Cerebellar nuclear complex (tissue), 1 donor: ENCODE results near the gene ENDOD1.
A peak's percentile ranks its signal among the peaks of the same experiment; 100 is the strongest.
"Not testable (repeated sequence)": the region's sequence is repeated elsewhere in the genome, so short reads cannot be mapped to it uniquely, and the experiment has no call there.

Source experiments
- DNase-seq, 2 experiments: peaks; one replicate each; lab custom pipeline; 2025; lab: John Stamatoyannopoulos, UW

ENDOD1 gene, protein sequence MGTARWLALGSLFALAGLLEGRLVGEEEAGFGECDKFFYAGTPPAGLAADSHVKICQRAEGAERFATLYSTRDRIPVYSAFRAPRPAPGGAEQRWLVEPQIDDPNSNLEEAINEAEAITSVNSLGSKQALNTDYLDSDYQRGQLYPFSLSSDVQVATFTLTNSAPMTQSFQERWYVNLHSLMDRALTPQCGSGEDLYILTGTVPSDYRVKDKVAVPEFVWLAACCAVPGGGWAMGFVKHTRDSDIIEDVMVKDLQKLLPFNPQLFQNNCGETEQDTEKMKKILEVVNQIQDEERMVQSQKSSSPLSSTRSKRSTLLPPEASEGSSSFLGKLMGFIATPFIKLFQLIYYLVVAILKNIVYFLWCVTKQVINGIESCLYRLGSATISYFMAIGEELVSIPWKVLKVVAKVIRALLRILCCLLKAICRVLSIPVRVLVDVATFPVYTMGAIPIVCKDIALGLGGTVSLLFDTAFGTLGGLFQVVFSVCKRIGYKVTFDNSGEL

DNA sequence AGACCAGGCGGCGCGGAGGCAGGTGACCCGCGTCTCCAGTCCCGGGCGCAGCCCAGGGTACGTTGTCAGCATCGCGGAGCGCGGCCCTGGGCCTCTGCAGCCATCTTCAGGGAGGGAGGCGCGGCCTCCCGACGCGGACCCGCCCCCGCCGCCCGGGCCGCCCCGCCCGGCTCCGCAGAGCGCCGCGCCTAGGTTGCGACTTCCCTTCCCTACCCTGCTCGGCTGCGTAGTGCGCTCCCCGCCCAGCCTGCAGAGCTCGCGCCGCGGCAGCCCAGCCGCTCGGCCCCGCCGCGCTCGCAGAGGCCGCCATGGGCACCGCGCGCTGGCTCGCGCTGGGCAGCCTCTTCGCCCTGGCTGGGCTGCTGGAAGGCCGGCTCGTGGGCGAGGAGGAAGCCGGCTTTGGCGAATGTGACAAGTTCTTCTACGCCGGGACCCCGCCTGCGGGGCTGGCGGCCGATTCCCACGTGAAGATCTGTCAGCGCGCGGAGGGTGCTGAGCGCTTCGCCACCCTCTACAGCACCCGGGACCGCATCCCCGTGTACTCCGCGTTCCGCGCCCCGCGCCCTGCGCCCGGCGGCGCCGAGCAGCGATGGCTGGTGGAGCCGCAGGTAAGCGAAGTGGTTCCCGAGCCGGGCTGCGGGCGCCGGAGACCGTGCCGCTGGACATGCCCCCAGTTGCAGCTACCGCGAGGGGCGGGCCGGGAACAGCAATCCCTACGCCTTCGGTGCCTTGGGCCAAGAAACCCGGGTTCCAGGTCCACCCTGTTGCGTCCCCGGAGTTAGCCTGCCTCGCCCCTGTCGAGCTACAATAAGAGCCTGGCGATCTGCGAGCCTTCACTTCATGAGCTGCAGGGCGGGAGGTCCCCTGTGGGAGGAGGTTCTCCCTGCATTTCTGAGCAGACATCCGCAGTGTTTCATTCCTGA lies at the start of gene ENDOD1:
Gene ENDOD1 (plus strand): TSS at position 227 of the 923 bp plus-strand sequence. CDS start 82 bp downstream, at position 309.
- DNase-seq, result peak in 1 of 2 experiments; percentile 38

DNA sequence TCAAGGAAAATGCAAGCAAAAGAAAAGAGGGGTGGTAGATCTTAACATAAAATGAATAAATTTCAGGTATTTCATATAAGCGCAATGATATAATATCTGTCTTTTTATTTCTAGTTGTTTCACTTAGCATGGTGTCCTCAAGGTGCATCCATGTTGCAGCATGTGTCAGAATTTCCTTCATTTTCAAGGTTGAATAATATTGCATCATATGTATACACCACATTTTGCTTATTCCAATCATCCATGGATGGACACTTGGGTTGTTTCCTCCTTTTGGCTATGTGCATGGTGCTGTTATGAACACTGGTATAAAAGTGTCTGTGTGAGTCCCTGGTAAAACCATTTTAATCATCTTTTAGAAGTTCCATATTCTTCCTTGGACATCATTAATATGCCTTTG lies 47.4 kb upstream of the ENDOD1 start:
- no peak for DNase-seq

DNA sequence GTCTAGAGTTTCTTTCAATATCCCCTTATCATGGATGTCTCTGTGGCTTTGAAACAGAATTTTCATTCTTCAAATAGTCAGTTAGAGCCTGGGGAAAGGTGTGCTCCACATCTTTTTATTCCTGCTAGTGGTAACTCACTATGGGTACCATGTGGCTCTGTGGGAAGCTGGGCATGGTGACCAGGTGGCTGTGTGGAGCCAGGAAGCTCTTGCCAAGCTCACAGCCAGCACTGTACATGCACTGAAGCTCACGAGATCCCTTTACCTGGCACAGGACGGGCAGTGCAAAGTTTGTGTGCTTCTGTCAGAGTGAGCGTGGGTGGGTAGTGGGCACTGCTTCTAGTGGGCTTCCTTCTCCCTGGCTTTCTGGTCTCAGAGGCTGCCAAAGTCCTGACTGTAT lies 46.7 kb upstream of the ENDOD1 start:
- DNase-seq, result no peak

DNA sequence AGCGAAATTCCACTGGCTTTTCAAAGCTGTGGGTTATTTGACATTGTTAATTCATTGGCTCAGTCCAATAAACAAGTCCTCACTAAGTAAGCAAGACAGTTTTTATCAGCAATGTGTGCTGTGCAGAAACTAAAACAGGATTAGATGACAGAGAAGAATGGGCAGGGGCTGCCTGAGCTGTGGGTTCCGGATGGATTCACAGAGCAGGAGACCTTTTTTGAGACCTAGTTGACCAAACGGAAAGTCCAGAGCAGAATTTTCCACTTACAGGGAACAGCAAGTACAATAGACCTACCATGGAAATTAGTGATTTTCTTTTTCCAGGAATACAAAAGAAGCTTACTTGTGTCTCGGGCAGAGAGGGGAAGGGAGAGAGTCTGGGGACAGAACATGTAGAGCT lies 45.6 kb upstream of the ENDOD1 start:
- DNase-seq, result no peak

DNA sequence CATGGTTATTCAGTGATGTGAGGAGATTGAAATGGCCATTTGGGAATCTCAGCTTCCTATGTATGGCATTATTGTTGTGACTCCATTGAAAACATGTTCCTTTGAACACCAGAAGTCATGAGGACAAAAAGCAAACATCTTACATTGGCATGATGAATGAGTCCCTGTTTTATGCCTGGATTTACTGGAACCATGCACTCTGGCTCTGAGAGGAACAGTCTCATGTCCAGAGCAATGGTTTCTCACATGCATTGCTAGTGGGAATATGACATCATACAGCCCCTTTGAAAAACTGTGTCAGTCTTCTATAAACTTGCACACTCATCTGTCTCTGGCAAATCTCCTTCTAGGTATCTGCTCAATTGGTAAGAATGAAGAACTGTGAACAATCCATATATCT lies 43.8 kb upstream of the ENDOD1 start:
- no peak for DNase-seq

DNA sequence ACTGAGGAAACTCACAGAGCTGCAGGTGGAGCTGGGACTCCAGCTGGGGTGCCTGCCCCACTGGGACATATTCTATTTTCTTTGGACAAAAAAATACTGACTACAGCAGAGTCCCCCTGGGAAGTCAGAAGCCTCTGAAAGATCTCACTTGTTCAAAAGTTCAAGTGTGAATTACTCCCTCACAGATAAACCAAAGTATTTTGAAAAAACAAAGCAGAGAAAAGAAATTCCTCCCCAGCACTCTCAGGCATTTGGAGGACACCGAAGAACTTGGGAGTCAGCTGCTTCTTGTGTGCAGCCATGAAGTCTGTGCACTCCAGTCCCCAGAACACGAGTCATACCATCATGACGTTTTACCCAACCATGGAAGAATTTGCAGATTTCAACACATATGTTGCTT lies 40.5 kb upstream of the ENDOD1 start, which contains the start of gene KDM4F:
Gene KDM4F (plus strand): TSS at position 301 of the 400 bp plus-strand sequence.
- DNase-seq, result not testable (repeated sequence)

DNA sequence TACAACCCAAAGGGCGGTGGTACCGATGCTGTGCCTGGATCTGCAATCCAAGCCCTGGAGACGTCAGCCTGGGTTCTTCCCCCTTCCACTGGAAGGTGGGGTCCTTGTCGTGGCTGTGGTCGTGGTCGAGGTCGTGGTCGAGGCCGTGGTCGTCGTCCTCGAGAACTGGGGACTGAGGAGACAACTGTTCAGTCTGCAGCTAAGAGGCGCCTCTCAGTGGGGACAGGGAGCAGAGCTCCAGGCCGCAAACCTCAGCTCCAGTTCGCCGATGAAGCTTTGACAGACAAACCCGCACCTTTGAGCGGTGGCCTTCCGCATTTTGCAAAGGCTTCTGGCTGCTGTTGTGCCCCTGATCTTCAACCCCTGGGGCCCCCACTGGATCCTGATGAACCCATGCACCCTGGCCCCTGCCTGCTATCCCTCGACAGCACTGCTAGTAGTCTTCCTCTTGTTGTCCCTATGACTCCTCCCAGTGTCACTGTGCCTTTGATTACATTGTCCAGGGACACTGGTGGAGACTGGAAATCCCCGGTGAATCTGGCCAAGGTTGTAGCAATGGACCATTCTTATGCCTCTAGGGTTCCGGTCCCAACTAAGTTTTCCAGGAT lies 38.9 kb upstream of the ENDOD1 start:
- DNase-seq, result no peak

DNA sequence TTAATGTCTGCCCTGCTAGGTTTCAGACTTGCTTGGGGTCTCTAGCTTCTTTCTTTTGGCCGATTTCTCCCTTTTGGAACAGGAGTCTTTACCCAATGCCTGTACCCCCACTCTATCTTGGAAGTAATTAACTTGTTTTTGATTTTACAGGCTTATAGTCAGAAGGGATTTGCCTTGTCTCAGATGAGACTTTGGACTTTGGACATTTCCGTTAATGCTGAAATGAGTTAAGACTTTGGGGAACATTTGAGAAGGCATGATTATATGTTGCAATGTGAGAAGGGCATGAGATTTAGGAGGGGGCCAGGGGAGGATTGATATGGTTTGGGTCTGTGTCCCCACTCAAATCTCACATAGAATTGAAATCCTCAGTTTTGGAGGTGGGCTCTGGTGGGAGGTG lies 35.3 kb upstream of the ENDOD1 start:
- DNase-seq, result no peak

DNA sequence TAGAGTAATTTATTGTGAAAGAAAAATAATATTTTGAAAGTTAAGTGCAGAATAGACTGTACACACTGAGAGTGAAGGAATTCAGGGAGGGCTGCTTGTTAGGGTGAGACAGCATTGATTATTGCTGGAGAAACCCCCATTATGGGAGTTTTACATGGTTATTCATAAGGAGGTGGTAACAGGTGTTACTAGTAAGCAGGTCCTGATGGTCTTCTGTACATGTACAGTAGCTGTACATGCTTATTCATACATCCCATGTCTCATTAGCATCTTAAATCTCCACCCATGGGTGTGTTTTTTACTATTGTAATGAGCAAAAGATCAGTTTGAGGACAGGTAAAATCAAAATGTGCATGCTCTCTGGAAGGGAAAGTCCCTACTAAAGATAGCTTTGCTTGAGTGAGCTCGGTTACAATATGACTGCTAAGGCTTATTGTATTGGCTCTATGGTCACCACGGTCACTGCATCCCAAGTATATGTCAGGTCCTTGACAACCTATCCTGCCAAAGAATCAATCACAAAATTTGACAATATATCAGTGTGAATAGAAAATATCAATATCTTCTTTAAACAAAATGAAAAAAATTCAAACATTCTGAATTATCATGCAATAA lies 34.3 kb upstream of the ENDOD1 start:
- DNase-seq, result no peak

DNA sequence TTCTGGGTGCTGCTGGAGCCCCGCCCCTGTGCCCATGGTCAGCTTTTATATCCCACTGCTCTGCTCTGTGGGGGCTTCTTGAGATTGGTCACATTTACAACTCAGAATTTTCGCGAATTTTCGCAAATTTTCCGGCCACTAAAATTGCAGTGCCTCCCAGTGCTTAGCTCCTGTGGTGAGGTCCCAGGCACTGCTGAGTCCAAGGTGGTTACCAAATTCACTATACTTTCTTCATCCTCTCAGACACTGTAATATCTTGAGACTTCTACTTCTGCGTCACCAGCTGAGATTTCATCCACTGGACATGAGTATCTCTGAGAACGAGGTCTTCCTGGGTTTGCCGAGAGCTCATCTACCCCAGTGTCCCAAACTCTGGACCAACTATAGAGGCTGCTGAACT lies 31.7 kb upstream of the ENDOD1 start:
- no peak for DNase-seq

DNA sequence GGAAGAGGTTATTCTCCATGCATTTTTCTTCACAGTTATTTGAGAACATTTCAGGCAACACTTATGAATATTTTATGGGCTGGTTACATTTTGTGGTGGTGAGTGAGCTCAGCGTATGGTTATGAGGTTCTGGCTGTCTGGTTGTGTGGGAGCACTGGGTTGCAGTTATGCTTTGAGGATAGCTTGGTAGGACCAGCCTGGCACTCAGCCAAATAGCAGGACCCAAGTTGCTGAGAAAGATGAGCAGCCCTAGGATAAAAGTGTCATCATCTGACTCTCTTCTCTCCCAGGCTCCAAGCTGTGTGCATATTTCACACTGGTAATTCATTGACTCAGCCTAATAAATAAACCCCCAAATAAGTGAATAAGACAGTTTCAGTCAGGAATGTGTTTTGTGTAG lies 31.0 kb upstream of the ENDOD1 start:
- no peak for DNase-seq

DNA sequence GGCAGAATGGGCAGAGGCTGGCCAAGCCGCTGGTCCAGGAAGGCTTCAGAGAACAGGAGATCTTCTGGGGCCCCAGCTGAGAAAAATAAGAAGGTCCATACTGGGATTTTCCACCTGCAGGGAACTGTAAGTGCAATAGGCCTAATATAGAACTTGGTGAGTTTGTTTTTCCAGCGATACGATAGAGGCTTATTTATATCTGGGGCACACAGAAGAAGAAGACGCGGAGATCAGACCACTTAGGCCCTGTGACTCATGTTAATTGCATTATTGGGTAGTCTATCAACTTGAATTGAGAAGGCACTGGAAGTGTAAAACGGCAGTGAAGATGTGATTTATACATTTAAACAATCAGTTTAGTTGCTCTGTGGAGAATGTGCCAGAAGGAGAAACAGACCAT lies 30.6 kb upstream of the ENDOD1 start:
- DNase-seq, result no peak

DNA sequence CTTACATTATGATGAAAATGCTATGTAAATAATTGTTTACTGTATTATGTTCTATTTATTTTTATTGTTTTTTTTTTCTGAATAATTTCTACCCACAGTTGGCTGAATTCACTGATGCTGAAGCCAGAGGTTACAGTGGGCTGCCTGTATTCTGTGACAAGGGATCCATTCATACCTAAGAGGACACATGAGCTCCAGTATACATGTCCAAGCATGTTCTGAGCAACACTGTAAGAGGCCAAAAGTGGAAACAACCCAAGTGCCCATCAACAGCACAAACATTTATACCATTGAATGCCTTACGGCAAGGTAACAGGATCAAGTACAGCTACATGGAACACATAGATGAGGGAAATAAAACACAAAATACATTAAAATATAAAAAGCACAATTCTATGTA lies 24.3 kb upstream of the ENDOD1 start:
- DNase-seq, result no peak

DNA sequence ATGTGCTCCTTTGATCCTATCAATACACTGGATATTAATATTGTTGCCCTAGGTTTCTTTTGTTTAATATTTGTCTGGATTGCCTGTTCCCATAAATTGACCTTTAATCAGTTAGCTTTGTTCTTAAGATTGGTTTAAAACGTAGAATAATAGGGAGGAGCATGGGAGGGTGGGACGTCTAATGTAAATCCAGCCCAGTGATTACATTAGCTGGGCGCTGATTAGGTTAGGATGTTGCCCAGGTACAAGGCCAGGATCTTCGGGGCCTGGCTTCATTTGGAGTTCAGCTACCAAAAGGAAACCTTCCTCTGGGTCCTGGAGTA lies 23.0 kb upstream of the ENDOD1 start, which contains the start of gene SRSF8:
Gene SRSF8 (plus strand): TSS at position 204 of the 323 bp plus-strand sequence. CDS start 308 bp downstream, outside the sequence.
- DNase-seq, result no peak

DNA sequence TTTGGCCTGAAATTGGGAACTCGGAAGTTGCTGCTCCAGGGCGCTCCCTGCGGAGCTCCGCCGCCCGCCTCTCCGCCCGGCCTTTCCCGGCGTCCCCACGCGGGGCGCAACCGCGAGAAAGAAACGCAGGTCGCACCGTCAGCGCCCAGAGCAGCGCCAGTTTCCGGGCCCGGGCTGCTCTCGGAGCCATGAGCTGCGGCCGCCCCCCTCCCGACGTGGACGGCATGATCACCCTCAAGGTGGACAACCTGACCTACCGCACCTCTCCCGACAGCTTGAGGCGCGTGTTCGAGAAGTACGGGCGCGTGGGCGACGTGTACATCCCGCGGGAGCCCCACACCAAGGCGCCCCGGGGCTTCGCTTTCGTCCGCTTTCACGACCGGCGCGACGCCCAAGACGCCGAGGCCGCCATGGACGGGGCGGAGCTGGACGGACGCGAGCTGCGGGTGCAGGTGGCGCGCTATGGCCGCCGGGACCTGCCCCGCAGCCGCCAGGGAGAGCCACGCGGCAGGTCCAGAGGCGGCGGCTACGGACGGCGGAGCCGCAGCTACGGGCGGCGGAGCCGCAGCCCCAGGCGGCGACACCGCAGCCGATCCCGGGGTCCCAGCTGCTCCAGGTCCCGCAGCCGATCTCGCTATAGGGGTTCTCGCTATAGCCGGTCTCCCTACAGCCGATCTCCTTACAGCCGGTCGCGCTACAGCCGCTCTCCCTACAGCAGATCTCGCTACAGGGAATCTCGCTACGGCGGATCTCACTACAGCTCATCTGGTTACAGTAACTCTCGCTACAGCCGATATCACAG lies 22.4 kb upstream of the ENDOD1 start:
- DNase-seq, result peak in 1 of 2 experiments; percentile 42

DNA sequence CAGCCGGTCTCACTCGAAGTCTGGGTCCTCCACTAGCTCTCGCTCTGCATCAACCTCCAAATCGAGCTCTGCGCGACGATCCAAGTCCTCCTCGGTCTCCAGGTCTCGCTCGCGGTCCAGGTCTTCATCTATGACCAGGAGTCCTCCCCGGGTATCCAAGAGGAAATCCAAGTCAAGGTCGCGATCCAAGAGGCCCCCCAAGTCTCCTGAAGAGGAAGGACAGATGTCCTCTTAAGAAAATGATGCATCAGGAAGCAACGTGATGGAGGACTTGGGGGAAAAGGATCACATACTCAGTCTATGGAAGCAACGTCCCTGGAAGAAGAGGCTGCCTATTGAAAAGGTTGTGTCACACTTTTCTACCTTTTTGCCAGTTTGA lies 21.8 kb upstream of the ENDOD1 start:
- no peak for DNase-seq

DNA sequence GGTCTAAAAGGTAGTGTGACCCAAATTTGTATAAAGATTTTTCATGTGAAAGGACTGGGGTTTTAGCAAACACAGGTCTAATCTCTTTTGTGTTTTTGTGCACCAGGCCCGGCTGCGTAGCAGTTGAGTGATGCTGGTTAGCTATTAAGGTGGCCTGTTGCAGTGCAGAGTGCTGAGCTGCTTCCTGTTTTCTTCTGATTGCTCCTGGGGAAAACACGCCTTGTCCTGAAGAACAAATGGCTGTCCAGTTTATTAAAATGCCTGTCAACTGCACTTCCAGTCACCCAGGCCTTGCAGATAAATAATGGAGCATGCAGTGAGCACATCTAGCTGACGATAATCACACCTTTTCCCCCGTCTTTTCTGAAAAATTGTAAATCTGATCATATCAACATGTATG lies 21.1 kb upstream of the ENDOD1 start:
- DNase-seq, result peak in 1 of 2 experiments; percentile 84

DNA sequence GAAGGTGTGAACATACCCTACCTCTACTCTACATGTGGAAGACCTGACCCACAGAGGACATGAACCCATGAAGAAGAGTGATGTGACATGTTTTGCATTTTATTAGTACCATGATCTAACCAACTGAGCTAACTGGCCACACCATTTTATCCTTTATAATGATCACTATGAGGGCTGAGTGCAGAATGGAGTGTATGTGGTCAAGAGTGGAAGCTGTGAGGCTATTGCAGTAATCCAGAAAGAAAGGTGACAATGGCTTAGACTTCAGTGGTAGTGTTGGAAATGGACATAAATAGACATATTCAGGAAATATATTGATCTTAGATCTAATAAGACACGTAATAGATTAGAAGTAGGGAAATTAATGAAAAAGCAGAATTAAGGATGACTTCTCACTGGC lies 19.2 kb upstream of the ENDOD1 start:
- DNase-seq, result no peak

DNA sequence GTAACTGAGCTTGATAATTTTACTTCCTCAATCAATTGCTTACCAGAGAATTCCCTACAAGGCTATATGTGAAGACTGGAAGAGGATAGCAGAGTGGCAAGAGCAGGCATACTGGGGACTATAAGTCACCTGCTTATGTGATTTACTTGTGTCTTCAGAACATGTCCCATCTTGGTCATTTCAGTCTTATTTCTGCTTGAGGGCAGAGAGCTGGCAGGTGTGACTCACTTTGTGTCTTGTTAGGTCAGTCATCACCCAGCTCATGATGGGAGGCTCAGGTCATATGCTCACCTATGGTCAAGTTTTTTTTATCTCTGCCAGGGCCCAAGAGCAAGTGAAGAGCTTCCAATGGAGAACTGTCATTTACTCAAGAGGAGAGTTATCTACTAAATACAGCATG lies 16.7 kb upstream of the ENDOD1 start:
- no peak for DNase-seq

DNA sequence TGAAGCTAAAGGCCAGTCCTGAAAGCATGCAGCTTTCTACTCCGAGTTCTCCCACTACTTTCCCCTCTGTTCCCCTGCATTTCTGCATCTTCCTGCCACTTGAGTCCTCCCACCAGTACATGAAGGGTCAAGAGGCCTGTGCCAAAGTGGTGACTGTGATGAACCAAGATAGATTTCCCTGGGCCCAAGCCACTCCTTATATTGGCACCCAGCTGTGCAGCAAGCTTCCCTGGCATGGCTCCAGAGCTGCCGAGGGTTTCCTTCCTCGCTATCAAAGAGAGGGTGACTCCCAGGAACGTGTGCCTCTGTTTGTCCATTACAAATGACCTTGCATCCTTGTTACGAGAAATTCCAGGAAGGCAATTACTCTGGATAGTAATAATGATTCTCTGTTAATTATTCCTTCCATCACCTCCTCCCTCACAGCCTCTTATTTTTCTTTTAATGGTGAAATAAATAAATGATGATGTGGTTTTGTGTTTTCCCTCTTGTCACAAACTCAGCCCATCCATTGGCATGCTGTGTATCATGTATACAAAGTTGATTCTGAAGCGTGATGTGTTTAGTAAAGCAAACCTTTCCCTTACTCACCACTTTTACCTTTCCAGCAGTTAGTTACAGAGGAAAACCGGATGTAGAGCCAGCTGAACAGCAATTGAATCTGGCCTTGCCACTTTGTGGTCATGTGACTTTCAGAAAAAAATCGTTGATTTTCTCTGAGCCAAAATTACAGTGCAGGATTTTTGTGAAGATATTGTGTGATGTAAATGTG lies 14.7 kb upstream of the ENDOD1 start:
- no peak for DNase-seq
